K562 (cell line): ENCODE results near the gene MAGI3.
"Not testable (repeated sequence)": the region's sequence is repeated elsewhere in the genome, so short reads cannot be mapped to it uniquely, and the experiment has no call there.

Experiments
- EP300 ChIP-seq: IDR thresholded peaks from 2 replicates; pipeline ENCODE4 v1.6.1; 2012; ENCODE audit warnings: low read length, improper control_type of control experiment
- MTA3 ChIP-seq: fragments of 450-650 bp; formaldehyde crosslinking; IDR thresholded peaks from 2 replicates; pipeline ENCODE4 v1.6.1; 2017; ENCODE audit warnings: mild to moderate bottlenecking, borderline replicate concordance
- SMC3 ChIP-seq: conservative IDR thresholded peaks from 2 replicates; pipeline ENCODE4 v1.6.1; 2011; ENCODE audit warnings: low read depth, low read length, improper control_type of control experiment; ENCODE audit not compliant: insufficient read depth
- SPI1 ChIP-seq: IDR thresholded peaks from 2 replicates; pipeline ENCODE4 v1.6.1; 2011; ENCODE audit warnings: low read depth, low read length, control low read depth, borderline replicate concordance
- TARDBP ChIP-seq: fragments of 450-650 bp; IDR thresholded peaks from 2 replicates; pipeline ENCODE4 v1.6.1; 2016
- ZNF274 ChIP-seq: IDR thresholded peaks from 2 replicates; pipeline ENCODE4 v1.6.1; 2011; ENCODE audit warnings: low read depth, mild to moderate bottlenecking, low read length, moderate library complexity, borderline replicate concordance
- ZZZ3 ChIP-seq: fragments of 450-650 bp; IDR thresholded peaks from 2 replicates; pipeline ENCODE4 v1.6.1; 2016; ENCODE audit warnings: antibody characterized with exemption, mild to moderate bottlenecking, moderate library complexity
- TF ChIP-seq, protein P1 (sequence below), 3 experiments: IDR thresholded peaks in 2 of 3; conservative IDR thresholded peaks in 1 of 3; 2 replicates each; pipeline ENCODE4 v1.5.1; 2011 to 2012; ENCODE audit warnings: low read length in 3 of 3, mild to moderate bottlenecking in 3 of 3, control low read depth in 2 of 3, improper control_type of control experiment in 1 of 3, inconsistent platforms in 1 of 3, low read depth in 1 of 3, mixed read lengths in 1 of 3, moderate library complexity in 1 of 3; ENCODE audit not compliant: insufficient read depth in 2 of 3
- TF ChIP-seq, protein P2 (sequence below): fragments of 250-450 bp; sonication (Bioruptor Pico); IDR thresholded peaks from 2 replicates; pipeline ENCODE4 v1.9.0; 2021; ENCODE audit warnings: mild to moderate bottlenecking, inconsistent platforms
- TF ChIP-seq, protein P3 (sequence below): sonication (generic); formaldehyde crosslinking; IDR thresholded peaks from 2 replicates; pipeline ENCODE4 v1.8.0; 2023; ENCODE audit warnings: mild to moderate bottlenecking, missing genetic modification reagents
- TF ChIP-seq, protein P4 (sequence below): fragments of 450-650 bp; IDR thresholded peaks from 2 replicates; pipeline ENCODE4 v1.6.1; 2016; ENCODE audit warnings: borderline replicate concordance
- TF ChIP-seq, protein P5 (sequence below): fragments of 250-450 bp; sonication (Bioruptor Pico); IDR thresholded peaks from 2 replicates; pipeline ENCODE4 v1.4.0; 2020; ENCODE audit warnings: mild to moderate bottlenecking, moderate library complexity, borderline replicate concordance

DNA sequence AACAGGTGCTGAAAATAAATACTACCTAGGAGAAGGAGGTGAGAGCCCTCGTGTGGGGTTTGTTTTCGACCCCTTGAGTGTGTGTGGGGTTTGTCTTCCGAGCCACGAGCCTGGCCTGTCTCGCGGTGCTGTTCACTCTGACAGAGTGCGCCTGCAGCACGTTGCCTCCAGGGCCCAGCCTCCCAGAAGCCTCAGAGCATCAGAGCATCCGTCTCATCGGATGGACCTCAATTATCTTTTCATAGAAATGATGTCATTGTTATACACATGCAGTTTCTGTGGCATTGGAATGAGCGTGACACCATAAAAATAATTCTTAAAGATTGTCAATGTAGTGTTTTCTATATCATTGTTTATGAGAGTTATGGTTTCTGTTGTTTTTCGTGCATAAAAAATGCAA is 119.5 kb downstream of the MAGI3 start:
- TF ChIP-seq, protein P1, sequence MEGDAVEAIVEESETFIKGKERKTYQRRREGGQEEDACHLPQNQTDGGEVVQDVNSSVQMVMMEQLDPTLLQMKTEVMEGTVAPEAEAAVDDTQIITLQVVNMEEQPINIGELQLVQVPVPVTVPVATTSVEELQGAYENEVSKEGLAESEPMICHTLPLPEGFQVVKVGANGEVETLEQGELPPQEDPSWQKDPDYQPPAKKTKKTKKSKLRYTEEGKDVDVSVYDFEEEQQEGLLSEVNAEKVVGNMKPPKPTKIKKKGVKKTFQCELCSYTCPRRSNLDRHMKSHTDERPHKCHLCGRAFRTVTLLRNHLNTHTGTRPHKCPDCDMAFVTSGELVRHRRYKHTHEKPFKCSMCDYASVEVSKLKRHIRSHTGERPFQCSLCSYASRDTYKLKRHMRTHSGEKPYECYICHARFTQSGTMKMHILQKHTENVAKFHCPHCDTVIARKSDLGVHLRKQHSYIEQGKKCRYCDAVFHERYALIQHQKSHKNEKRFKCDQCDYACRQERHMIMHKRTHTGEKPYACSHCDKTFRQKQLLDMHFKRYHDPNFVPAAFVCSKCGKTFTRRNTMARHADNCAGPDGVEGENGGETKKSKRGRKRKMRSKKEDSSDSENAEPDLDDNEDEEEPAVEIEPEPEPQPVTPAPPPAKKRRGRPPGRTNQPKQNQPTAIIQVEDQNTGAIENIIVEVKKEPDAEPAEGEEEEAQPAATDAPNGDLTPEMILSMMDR (IDR thresholded peaks at IDR 0.05 in 2 of 3, conservative IDR thresholded peaks at IDR 0.05 in 1 of 3; ENCODE audit: insufficient read depth in 2 of 3, low read depth in 1 of 3, low read length in 3 of 3) = not testable (repeated sequence)
- TF ChIP-seq, protein P2, sequence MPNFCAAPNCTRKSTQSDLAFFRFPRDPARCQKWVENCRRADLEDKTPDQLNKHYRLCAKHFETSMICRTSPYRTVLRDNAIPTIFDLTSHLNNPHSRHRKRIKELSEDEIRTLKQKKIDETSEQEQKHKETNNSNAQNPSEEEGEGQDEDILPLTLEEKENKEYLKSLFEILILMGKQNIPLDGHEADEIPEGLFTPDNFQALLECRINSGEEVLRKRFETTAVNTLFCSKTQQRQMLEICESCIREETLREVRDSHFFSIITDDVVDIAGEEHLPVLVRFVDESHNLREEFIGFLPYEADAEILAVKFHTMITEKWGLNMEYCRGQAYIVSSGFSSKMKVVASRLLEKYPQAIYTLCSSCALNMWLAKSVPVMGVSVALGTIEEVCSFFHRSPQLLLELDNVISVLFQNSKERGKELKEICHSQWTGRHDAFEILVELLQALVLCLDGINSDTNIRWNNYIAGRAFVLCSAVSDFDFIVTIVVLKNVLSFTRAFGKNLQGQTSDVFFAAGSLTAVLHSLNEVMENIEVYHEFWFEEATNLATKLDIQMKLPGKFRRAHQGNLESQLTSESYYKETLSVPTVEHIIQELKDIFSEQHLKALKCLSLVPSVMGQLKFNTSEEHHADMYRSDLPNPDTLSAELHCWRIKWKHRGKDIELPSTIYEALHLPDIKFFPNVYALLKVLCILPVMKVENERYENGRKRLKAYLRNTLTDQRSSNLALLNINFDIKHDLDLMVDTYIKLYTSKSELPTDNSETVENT (CRISPR knock-in tag) = not testable (repeated sequence)
- TF ChIP-seq, protein P3, sequence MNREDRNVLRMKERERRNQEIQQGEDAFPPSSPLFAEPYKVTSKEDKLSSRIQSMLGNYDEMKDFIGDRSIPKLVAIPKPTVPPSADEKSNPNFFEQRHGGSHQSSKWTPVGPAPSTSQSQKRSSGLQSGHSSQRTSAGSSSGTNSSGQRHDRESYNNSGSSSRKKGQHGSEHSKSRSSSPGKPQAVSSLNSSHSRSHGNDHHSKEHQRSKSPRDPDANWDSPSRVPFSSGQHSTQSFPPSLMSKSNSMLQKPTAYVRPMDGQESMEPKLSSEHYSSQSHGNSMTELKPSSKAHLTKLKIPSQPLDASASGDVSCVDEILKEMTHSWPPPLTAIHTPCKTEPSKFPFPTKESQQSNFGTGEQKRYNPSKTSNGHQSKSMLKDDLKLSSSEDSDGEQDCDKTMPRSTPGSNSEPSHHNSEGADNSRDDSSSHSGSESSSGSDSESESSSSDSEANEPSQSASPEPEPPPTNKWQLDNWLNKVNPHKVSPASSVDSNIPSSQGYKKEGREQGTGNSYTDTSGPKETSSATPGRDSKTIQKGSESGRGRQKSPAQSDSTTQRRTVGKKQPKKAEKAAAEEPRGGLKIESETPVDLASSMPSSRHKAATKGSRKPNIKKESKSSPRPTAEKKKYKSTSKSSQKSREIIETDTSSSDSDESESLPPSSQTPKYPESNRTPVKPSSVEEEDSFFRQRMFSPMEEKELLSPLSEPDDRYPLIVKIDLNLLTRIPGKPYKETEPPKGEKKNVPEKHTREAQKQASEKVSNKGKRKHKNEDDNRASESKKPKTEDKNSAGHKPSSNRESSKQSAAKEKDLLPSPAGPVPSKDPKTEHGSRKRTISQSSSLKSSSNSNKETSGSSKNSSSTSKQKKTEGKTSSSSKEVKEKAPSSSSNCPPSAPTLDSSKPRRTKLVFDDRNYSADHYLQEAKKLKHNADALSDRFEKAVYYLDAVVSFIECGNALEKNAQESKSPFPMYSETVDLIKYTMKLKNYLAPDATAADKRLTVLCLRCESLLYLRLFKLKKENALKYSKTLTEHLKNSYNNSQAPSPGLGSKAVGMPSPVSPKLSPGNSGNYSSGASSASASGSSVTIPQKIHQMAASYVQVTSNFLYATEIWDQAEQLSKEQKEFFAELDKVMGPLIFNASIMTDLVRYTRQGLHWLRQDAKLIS (CRISPR knock-in tag) = not testable (repeated sequence)
- TF ChIP-seq, protein P4, sequence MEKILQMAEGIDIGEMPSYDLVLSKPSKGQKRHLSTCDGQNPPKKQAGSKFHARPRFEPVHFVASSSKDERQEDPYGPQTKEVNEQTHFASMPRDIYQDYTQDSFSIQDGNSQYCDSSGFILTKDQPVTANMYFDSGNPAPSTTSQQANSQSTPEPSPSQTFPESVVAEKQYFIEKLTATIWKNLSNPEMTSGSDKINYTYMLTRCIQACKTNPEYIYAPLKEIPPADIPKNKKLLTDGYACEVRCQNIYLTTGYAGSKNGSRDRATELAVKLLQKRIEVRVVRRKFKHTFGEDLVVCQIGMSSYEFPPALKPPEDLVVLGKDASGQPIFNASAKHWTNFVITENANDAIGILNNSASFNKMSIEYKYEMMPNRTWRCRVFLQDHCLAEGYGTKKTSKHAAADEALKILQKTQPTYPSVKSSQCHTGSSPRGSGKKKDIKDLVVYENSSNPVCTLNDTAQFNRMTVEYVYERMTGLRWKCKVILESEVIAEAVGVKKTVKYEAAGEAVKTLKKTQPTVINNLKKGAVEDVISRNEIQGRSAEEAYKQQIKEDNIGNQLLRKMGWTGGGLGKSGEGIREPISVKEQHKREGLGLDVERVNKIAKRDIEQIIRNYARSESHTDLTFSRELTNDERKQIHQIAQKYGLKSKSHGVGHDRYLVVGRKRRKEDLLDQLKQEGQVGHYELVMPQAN = not testable (repeated sequence)
- TF ChIP-seq SMC3, TARDBP, ZNF274, EP300, ZZZ3, SPI1, MTA3: not testable (repeated sequence)
- TF ChIP-seq, protein P5, sequence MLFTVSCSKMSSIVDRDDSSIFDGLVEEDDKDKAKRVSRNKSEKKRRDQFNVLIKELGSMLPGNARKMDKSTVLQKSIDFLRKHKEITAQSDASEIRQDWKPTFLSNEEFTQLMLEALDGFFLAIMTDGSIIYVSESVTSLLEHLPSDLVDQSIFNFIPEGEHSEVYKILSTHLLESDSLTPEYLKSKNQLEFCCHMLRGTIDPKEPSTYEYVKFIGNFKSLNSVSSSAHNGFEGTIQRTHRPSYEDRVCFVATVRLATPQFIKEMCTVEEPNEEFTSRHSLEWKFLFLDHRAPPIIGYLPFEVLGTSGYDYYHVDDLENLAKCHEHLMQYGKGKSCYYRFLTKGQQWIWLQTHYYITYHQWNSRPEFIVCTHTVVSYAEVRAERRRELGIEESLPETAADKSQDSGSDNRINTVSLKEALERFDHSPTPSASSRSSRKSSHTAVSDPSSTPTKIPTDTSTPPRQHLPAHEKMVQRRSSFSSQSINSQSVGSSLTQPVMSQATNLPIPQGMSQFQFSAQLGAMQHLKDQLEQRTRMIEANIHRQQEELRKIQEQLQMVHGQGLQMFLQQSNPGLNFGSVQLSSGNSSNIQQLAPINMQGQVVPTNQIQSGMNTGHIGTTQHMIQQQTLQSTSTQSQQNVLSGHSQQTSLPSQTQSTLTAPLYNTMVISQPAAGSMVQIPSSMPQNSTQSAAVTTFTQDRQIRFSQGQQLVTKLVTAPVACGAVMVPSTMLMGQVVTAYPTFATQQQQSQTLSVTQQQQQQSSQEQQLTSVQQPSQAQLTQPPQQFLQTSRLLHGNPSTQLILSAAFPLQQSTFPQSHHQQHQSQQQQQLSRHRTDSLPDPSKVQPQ = not testable (repeated sequence)
